Measurements from ENCODE around the gene SPATS2.
"Not testable (repeated sequence)": the region's sequence is repeated elsewhere in the genome, so short reads cannot be mapped to it uniquely, and the experiment has no call there.

The SPATS2 gene

GRCh38 chr12:49414364-49414763 is 47.1 kb downstream of the SPATS2 start:
- no peak for DNase-seq

DNA sequence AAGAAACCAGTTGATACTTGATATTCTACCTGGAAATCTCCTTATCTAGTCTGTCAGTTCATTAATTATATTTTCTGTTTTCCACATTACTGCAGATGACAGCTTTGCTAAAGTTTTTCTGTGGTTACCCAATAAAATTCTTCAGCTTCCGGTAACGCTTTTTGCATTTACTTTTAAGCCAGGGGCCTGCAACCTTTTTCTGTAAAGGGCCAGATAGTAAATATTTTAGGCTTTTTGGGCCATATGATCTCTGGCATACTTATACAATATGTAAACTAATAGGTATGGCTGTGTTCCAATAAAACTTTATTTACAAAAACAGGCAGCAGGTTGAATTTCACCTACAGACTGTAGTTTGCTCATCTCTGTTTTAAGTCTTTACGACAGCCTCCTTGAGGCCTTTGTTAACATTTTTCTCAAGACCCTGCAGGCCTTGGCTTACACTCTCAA is 48.3 kb downstream of the SPATS2 start:
- no peak for DNase-seq

- DNase-seq, result no peak
Measured at GRCh38 chr12:49416892-49417291, 49.6 kb downstream of the SPATS2 start.

- no peak for DNase-seq
Measured at GRCh38 chr12:49417558-49417957, 50.3 kb downstream of the SPATS2 start.

- DNase-seq, result no peak
Measured at GRCh38 chr12:49420556-49420955, 53.3 kb downstream of the SPATS2 start.

DNA sequence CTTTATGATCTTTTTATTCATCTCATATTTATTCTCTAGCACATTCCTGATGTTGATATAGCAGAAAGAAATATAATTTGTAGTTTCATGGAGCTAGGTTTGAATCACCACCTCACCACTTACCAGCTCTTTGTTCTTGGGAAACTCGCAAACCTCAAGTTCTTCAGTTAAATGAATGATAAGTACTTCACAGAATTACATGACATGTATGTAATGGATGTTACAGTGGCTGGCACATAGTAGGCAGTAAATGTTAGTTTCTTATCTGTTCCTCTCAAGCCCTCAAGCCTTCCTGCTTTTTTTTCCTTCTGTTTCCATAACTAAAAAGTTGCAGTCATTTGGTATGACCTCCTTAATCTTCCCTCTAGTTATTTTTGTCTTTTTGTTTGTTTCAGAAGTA is 54.9 kb downstream of the SPATS2 start:
- no peak for DNase-seq

GRCh38 chr12:49428793-49429192 is 61.5 kb downstream of the SPATS2 start:
- DNase-seq, result no peak

DNA sequence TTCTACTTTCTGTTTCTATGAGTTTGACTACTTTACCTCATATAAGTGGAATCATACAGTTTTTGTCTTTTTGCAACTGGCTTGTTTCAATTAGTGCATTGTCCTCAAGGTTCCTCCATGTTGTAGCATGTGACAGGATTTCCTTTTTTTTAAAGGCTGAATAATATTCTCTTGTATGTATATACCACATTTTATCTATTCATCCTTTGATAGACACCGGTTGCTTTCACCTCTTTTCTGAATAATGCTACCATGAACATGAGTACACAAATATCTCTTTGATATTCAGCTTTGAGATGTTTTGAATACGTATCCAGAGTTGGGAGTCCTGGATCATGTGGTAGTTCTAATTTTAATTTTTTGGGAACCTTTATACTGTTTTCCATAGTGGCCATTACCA is 65.4 kb downstream of the SPATS2 start:
- DNase-seq, result no peak

DNA sequence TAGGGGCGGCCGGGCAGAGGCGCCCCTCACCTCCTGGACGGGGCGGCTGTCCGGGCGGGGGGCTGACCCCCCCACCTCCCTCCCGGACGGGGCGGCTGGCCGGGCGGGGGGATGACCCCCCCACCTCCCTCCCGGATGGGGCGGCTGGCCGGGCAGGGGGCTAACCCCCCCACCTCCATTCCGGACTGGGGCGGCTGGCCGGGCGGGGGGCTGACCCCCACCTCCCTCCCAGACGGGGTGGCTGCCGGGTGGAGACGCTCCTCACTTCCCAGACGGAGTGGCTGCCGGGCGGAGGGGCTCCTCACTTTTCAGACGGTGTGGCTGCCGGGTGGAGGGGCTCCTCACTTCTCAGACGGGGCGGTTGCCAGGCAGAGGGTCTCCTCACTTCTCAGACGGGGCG is 69.5 kb downstream of the SPATS2 start:
- DNase-seq, result not testable (repeated sequence)

- no peak for DNase-seq
Measured at GRCh38 chr12:49439042-49439441, 71.8 kb downstream of the SPATS2 start.

GRCh38 chr12:49440035-49440434 is 72.8 kb downstream of the SPATS2 start:
- no peak for DNase-seq

GRCh38 chr12:49442915-49443314 is 75.7 kb downstream of the SPATS2 start:
- no peak for DNase-seq

DNA sequence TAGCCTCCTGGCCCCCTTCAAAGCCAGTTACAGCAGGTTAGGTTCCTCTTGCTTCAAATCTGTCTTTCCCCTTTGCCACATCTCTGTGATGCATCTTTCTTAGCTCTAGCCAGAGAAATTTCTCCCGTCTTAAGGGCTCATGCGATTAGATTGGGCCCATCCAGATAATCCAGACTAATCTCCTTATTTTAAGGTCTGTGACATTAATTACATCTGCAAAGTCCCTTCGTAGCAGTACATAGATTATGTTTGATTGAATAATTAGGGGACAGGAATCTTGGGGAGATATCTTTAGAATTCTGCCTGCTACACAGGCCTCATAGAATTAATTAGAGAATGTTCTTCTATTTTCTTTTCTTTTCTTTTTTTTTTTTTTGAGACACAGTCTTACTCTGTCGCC is 79.3 kb downstream of the SPATS2 start:
- no peak for DNase-seq

- no peak for DNase-seq
Measured at GRCh38 chr12:49448858-49449257, 81.6 kb downstream of the SPATS2 start.

GRCh38 chr12:49451468-49452259 is 84.4 kb downstream of the SPATS2 start:
- DNase-seq, result no peak

DNA sequence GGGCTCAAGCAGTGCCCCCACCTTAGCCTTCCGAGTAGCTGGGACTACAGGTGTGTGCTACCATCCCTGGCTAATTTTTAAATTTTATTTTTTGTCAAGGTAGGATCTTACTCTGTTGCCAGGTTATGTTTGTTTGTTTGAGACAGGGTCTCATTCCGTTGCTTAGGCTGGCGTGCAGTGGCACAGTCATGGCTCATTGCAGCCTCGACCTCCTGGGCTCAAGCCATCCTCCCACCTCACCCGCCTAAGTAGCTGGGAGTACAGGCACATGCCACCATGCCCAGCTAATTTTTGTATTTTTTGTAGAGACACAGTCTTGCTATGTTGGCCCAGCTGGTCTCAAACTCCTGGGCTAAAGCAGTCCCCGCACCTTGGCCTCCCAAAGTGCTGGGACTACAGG is 88.2 kb downstream of the SPATS2 start:
- no peak for DNase-seq

DNA sequence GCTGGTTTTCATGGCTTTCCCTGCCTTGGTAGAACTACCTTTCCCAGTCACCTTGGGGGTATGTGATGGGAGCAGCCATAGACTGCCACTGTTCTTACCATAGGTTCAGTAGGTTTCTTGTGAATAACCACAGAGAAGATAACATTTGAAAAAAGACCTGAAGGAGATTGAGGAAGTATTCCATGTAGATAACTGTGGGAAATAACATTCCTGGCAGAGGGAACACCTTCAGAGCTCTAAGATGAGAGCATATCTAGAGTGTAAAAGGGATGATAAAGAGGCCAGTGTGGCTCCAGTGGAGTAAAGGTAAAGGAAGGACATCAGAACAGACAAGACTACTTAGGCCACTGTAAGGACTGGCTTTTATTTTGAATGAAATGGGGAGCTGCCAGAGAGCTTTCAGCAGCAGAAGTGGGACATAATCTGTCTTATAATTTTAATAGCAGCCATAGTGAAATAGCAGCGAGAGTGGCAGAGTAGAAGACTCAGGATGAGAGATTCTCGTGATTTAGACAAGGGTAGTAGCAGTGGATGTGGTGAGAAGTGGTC is 88.9 kb downstream of the SPATS2 start:
- DNase-seq, result no peak

- no peak for DNase-seq
Measured at GRCh38 chr12:49458816-49459215, 91.6 kb downstream of the SPATS2 start.

DNA sequence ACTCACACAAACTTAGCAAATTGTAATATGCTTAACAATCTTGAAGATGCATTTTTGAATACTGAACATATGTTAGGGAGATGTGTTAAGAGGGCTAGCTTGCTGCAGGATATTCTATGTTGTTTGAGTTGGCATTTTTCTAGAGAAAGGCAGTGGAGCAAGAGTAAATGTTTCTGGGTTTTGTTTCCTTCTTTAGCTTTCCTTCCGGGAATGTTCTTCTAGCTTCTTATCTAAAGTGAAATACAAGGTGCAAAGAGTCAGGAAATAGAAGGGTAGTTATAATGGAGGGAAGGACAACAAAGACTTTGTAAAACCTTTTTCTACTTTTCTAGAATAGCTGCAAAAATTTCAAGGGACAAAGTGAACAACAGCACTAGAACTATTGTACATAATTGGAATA is 94.0 kb downstream of the SPATS2 start:
- DNase-seq, result no peak

GRCh38 chr12:49462083-49462744 is 95.0 kb downstream of the SPATS2 start:
- DNase-seq, result no peak

DNA sequence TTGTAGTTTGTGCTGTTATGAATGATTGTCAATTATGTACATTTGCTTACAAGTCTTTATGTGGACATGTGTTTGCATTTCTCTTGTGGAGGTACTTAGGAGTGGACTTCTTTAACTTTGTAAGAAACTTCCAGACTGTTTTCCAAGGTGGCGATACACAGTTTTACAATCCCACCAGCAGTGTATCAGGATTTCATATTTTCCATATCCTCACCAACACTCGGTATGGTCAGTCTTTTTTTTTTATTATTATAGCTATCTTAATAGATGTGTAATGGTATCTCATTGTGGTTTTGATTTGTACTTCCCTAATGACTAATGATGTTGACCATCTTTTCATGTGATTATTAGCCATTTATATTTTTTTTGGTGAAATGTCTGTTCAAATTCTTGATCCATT is 97.9 kb downstream of the SPATS2 start:
- DNase-seq, result no peak

DNA sequence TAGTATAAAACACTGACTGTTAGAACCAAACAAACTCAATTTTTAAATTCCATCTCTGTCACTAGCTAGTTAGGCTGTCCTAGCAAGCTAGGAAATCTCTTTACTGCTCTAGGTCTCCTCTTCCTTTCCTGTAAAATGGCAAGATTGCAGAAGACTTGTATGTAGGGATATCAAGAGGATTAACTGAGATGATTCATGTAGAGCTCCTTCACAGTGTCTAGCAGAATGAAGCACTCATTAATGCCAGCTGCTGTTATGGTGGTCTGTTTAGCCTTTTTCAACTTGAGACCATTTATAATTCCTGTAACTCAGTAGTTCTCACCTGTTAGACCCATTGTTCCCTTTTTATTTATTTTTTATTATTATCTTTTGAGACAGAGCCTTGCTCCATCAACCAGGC is 103.7 kb downstream of the SPATS2 start:
- DNase-seq, result no peak

DNA sequence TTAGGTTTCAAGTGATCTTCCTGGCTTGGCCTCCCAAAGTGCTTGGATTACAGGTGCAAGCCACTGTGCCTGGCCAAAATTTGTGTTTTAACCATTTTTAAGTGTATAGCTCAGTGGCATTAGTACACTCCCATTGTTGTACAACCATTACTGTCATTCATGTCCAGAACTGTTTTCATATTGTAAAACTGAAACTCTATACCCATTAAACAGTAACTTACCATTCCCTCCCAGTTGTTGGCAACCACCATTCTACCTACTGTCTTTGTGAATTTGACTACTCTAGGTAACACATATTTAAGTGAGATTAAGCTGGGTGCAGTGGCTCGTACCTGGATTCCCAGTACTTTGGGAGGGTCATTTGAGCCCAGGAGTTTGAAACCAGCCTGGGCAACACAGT is 104.3 kb downstream of the SPATS2 start:
- no peak for DNase-seq

DNA sequence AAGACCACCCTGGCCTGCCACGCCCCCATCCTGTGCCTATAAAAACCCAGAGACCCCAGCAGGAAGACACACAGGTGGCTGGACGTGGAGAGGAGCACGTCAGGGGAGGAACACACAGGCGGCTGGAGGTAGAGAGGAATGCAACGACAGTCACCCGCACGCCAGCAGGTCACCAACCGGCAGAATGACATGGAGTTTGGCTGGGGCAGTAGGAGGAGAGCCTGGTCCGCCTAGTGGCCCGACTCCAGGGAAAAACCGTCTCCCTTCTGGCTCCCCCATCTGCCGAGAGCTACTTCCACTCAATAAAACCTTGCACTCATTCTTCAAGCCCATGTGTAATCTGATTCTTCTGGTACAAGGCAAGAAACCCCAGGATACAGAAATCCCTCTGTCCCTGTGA is 108.8 kb downstream of the SPATS2 start:
- no peak for DNase-seq

All from NCI-H1417 treated with DMSO at 0.1 percent for 48 hours (cell line).